Endothelial cell of umbilical vein (primary cell): ENCODE measurements around the gene MCCC2. TPM values are rescaled to one million over a fixed set of nuclear protein-coding genes. Genes with fewer than 3 reads are reported as not detected.

Experiments
- BruUV-seq: library from RNA; stranded (reverse); fragments of 400-500 nt; replicated peaks from 2 replicates; lab custom pipeline; 2021; lab: Mats Ljungman, UMichigan
- CTCF ChIA-PET: fragments of 300-600, 350-600 bp; sonication (Branson Sonifier 250); formaldehyde crosslinking; loops from one replicate; lab custom pipeline; 2021; ENCODE audit warnings: antibody characterized with exemption, inconsistent platforms; lab: Charles Lee
- POLR2A ChIA-PET: fragments of 300-600, 350-600 bp; sonication (Branson Sonifier 250); formaldehyde crosslinking; loops from one replicate; lab custom pipeline; 2021; ENCODE audit warnings: antibody characterized with exemption, inconsistent platforms; lab: Charles Lee
- DNase-seq: peaks from one replicate; pipeline ENCODE4 v3.0.0-alpha.2; 2011; ENCODE audit warnings: low read depth, low spot score
- FAIRE-seq: peaks from 2 replicates; lab custom pipeline; 2011; peaks lifted over from hg19 to GRCh38; lab: Jason Lieb, UNC
- H2AFZ ChIP-seq: 2 replicates; pipeline ENCODE4 v1.6.0; 2012; ENCODE audit warnings: low read depth, low read length, control low read depth, inconsistent platforms
- H3K27ac ChIP-seq: 2 replicates; pipeline ENCODE4 v1.5.1; 2011; ENCODE audit warnings: low read depth, mild to moderate bottlenecking, control low read depth, low read length, moderate library complexity; ENCODE audit not compliant: insufficient read depth
- H3K27me3 ChIP-seq, 2 experiments: 2 replicates each; pipeline versions ENCODE4 v1.6.0 to v1.6.1; 2011; ENCODE audit warnings: low read length in 2 of 2, mixed read lengths in 1 of 2; ENCODE audit not compliant: control insufficient read depth in 2 of 2, insufficient read depth in 2 of 2
- H3K36me3 ChIP-seq, 2 experiments: 2 replicates in 1 of 2; 3 replicates in 1 of 2; pipeline ENCODE4 v1.5.1; 2011; ENCODE audit warnings: low read length in 2 of 2, mild to moderate bottlenecking in 1 of 2, moderate library complexity in 1 of 2; ENCODE audit not compliant: control insufficient read depth in 2 of 2, insufficient read depth in 2 of 2; ENCODE audit errors: extremely low read depth in 1 of 2
- H3K4me1 ChIP-seq: 3 replicates; pipeline ENCODE4 v1.5.1; 2011; ENCODE audit warnings: mild to moderate bottlenecking, low read length; ENCODE audit not compliant: control insufficient read depth, insufficient read depth; ENCODE audit errors: extremely low read depth
- H3K4me2 ChIP-seq: 2 replicates; pipeline ENCODE4 v1.6.1; 2011; ENCODE audit warnings: low read length, control low read depth, mixed read lengths; ENCODE audit not compliant: insufficient read depth
- H3K4me3 ChIP-seq, 3 experiments: fragments of 200-600 bp in 1 of 3; sonication (generic), shearing (Covaris generic) in 1 of 3; replicated peaks in 1 of 3; 2 replicates each; pipeline ENCODE4 v1.5.1; 2011 to 2016; ENCODE audit warnings: control low read depth in 3 of 3, low read length in 3 of 3, mild to moderate bottlenecking in 2 of 3, inconsistent platforms in 1 of 3, low read depth in 1 of 3, moderate library complexity in 1 of 3; ENCODE audit not compliant: insufficient read depth in 1 of 3
- H3K79me2 ChIP-seq: 2 replicates; pipeline ENCODE4 v1.6.0; 2012; ENCODE audit warnings: low read length, inconsistent platforms; ENCODE audit not compliant: control insufficient read depth, insufficient read depth
- H3K9ac ChIP-seq: replicated peaks from 2 replicates; pipeline ENCODE3; 2011; ENCODE audit warnings: low read length, control low read depth; ENCODE audit not compliant: insufficient read depth; ENCODE audit errors: extremely low read depth
- H3K9me1 ChIP-seq: replicated peaks from 3 replicates; pipeline ENCODE4 v1.6.0; 2011; ENCODE audit warnings: mild to moderate bottlenecking, low read length; ENCODE audit not compliant: control insufficient read depth, insufficient read depth; ENCODE audit errors: extremely low read depth
- H3K9me3 ChIP-seq: replicated peaks from 2 replicates; pipeline ENCODE4 v1.5.1; 2012; ENCODE audit warnings: low read length, inconsistent platforms; ENCODE audit not compliant: control insufficient read depth, insufficient read depth
- H4K20me1 ChIP-seq: replicated peaks from 2 replicates; pipeline ENCODE3; 2011; ENCODE audit warnings: mild to moderate bottlenecking, low read length; ENCODE audit not compliant: control insufficient read depth, insufficient read depth; ENCODE audit errors: extremely low read depth
- CTCF ChIP-seq, 2 donors: IDR thresholded peaks; 1 replicate in 1 of 2; 2 replicates in 1 of 2; pipeline ENCODE4 v1.5.1; 2011; ENCODE audit warnings: low read length in 2 of 2, mild to moderate bottlenecking in 2 of 2, moderate library complexity in 2 of 2, control low read depth in 1 of 2, inconsistent platforms in 1 of 2, low read depth in 1 of 2; ENCODE audit not compliant: insufficient read depth in 1 of 2; ENCODE audit errors: extremely low read depth in 1 of 2
- EZH2 ChIP-seq: IDR thresholded peaks from 2 replicates; pipeline ENCODE4 v1.6.1; 2012; ENCODE audit warnings: borderline replicate concordance, low read depth, mild to moderate bottlenecking, moderate library complexity, low read length, inconsistent platforms; ENCODE audit not compliant: severe bottlenecking
- FOS ChIP-seq: IDR thresholded peaks from 2 replicates; pipeline ENCODE4 v1.6.1; 2011; ENCODE audit warnings: mild to moderate bottlenecking, low read length, moderate library complexity, borderline replicate concordance; ENCODE audit not compliant: insufficient read depth
- GATA2 ChIP-seq: IDR thresholded peaks from 2 replicates; pipeline ENCODE4 v1.7.0; 2011; ENCODE audit warnings: low read depth, mild to moderate bottlenecking, moderate library complexity, mixed read lengths, low read length; ENCODE audit not compliant: insufficient read length, insufficient read depth
- JUN ChIP-seq: IDR thresholded peaks from 2 replicates; pipeline ENCODE4 v1.6.1; 2011; ENCODE audit warnings: borderline replicate concordance, low read depth; ENCODE audit not compliant: insufficient read length, insufficient read depth
- MAX ChIP-seq: IDR thresholded peaks from 2 replicates; pipeline ENCODE4 v1.6.1; 2011; ENCODE audit not compliant: insufficient read depth, insufficient read length
- MYC ChIP-seq: IDR thresholded peaks from one replicate; pipeline ENCODE4 v1.6.1; 2011; ENCODE audit warnings: mild to moderate bottlenecking, low read depth, low read length
- POLR2A ChIP-seq: IDR thresholded peaks from 2 replicates; pipeline ENCODE4 v1.6.1; 2012; ENCODE audit warnings: low read depth, mild to moderate bottlenecking, control low read depth, low read length
- POLR2AphosphoS5 ChIP-seq: IDR thresholded peaks from 2 replicates; pipeline ENCODE4 v1.6.1; 2012; ENCODE audit warnings: low read depth, mild to moderate bottlenecking, control low read depth, low read length, moderate library complexity; ENCODE audit not compliant: insufficient read depth
- dilution Hi-C: fragments of 300-500 bp; cut with MboI; formaldehyde crosslinking; loops from one replicate; pipeline ENCODE4 v1.15.0; 2019; ENCODE audit warnings: low sequenced_read_pairs; ENCODE audit not compliant: extremely low pct_ligation_motif_present
- intact Hi-C: fragments of 100-400 bp; cut with micrococcal nuclease; formaldehyde crosslinking; loops from one replicate; pipeline ENCODE4 v1.10.0; 2022
- polyA plus RNA-seq, 4 experiments: library from polyadenylated mRNA; depleted of rRNA in 3 of 4; stranded (reverse) in 3 of 4; unstranded in 1 of 4; fragments of >200 nt; gene quantifications; 2 replicates each; pipeline versions ENCODE4 v1.2.1 to v1.2.3, GENCODE V29; 2011 to 2012; ENCODE audit warnings: missing spikeins in 1 of 4
- total RNA-seq: library from RNA; stranded (reverse); gene quantifications from 2 replicates; pipeline ENCODE4 v1.2.3, GENCODE V29; 2021

Gene MCCC2
- total and polyA plus RNA-seq, 2 donors (not counting 3 experiments of a cell fraction or from before 2014, with no cell fraction given): 27.9 to 28.6 TPM

GRCh38 chr5:71701407-71701806, 114.3 kb downstream of the MCCC2 start:
- no TSS peak for BruUV-seq
- Histone ChIP-seq H3K36me3 (no peaks in the 10 kb centered on the region), H3K9ac (no peak overlapping the region), H3K27ac (no peak overlapping the region), H3K4me1 (peaks cover 29% of the 10 kb centered on the region), H3K9me3 (no peaks in the 10 kb centered on the region), H3K9me1 (no peaks in the 10 kb centered on the region), H3K4me2 (no peak overlapping the region), H2AFZ (no peak overlapping the region), H3K27me3 (peaks cover 26 to 27% of the 10 kb centered on the region in 2 experiments), H4K20me1 (no peaks in the 10 kb centered on the region), H3K4me3 (no peak overlapping the region), H3K79me2 (no peaks in the 10 kb centered on the region)
- POLR2A ChIA-PET: no interaction called here
- intact Hi-C loops (loop anchor here (2.0 kb wide), 1 partner anchor 21 kb away; no protein-coding TSS in a partner anchor), dilution Hi-C loops (no loop called here)
- CTCF ChIA-PET: interaction anchor here (1.1 kb wide), 1 partner anchor 100 kb away, joined by 5 read pairs; no protein-coding TSS in a partner anchor
- TF ChIP-seq POLR2A (no peak), CTCF (IDR thresholded peaks at IDR 0.05; ENCODE audit: extremely low read depth in 1 of 2, insufficient read depth in 1 of 2, low read depth in 1 of 2, low read length in 2 of 2) (no peak), POLR2AphosphoS5 (no peak), EZH2 (no peak), JUN (no peak), MYC (no peak), MAX (no peak), FOS (no peak), GATA2 (no peak)
- FAIRE-seq (no peak), DNase-seq (no peak)
